ENCODE data around the gene STXBP6.

The STXBP6 gene

DNA sequence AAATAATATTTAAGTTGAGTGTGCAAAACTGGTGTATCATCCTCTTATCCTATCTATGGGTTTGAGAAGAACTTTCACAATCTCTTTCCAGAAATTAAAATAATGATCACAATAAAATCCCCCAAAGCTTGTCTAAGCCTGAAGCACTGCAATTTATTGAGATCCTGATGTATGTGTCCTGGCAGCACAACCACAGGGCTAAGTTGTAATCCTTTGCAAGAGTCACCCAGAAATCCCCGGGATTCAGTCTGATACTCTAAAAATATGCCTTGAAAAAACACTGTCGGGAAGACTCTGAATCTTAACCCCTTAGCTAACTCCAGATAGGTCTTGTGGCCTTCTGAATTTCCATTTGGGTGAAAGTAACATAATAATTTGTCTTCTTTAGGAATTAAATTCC is 40.3 kb upstream of the STXBP6 start:
- DNase-seq = no peak
- H3K27ac ChIP-seq (ENCODE audit: insufficient read depth in 1 of 2, low read depth in 1 of 2, low read length in 2 of 2, poor library complexity in 1 of 2, severe bottlenecking in 2 of 2) = no peak overlapping the region
- H3K36me3 ChIP-seq (ENCODE audit: control insufficient read depth in 4 of 4, insufficient read depth in 4 of 4, low read length in 3 of 4) = no peaks in the 10 kb centered on the region
- no peaks in the 10 kb centered on the region for H3K9me3 ChIP-seq (ENCODE audit: control extremely low read depth in 1 of 5, control insufficient read depth in 4 of 5, insufficient read depth in 2 of 5, low read depth in 1 of 5, low read length in 4 of 5)
- peaks cover 0 to 3% (median 0%) of the 10 kb centered on the region in 5 experiments for H3K27me3 ChIP-seq (replicated peaks in 2 of 5; ENCODE audit: control insufficient read depth in 4 of 5, insufficient read depth in 5 of 5, low read length in 4 of 5)
- ChIA-PET CTCF (no interaction called here), POLR2A (no interaction called here)
- WGBS (ENCODE audit: insufficient coverage) = no CpG with 5 or more reads among the region's 2 CpGs
- peaks cover 0 to 4% (median 1%) of the 10 kb centered on the region in 4 experiments for H3K4me1 ChIP-seq (ENCODE audit: control extremely low read depth in 1 of 4, control insufficient read depth in 4 of 4, insufficient read depth in 4 of 4, low read length in 3 of 4)
- H3K4me3 ChIP-seq (ENCODE audit: control insufficient read depth in 1 of 7, extremely low read depth in 1 of 7, insufficient read depth in 4 of 7, low read depth in 2 of 7, low read length in 6 of 7) = no peak overlapping the region

DNA sequence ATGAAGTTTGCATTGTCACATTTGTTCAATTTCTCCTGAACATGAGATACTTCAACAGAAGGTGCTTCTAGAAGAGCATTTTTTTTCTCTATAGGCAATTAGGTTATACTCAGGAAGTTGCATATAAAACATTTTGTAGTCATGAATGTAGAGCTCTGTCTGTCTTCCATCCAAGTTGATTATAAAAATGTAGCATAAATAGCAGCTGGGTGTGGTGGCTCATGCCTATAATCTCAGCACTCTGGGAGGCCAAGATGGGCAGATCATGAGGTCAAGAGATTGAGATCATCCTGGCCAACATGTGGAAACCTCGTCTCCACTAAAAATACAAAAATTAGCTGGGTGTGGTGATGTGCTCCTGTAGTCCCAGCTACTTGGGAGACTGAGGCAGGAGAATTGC is 39.5 kb upstream of the STXBP6 start:
- ChIA-PET POLR2A (interaction anchor here (0.7 kb wide), 1 partner anchor 150 kb away, joined by 3 read pairs; no protein-coding TSS in a partner anchor), CTCF (interaction anchor here (1.1 kb wide), 1 partner anchor 37 kb away, joined by 3 read pairs; no protein-coding TSS in a partner anchor)
- Histone ChIP-seq H3K9me3 (ENCODE audit: control extremely low read depth in 1 of 5, control insufficient read depth in 4 of 5, insufficient read depth in 2 of 5, low read depth in 1 of 5, low read length in 4 of 5) (no peaks in the 10 kb centered on the region), H3K27me3 (replicated peaks in 2 of 5; ENCODE audit: control insufficient read depth in 4 of 5, insufficient read depth in 5 of 5, low read length in 4 of 5) (peaks cover 0 to 3% (median 0%) of the 10 kb centered on the region in 5 experiments), H3K4me1 (ENCODE audit: control extremely low read depth in 1 of 4, control insufficient read depth in 4 of 4, insufficient read depth in 4 of 4, low read length in 3 of 4) (peaks cover 0 to 2% (median under 1%) of the 10 kb centered on the region in 4 experiments), H3K36me3 (ENCODE audit: control insufficient read depth in 4 of 4, insufficient read depth in 4 of 4, low read length in 3 of 4) (no peaks in the 10 kb centered on the region), H3K27ac (ENCODE audit: insufficient read depth in 1 of 2, low read depth in 1 of 2, low read length in 2 of 2, poor library complexity in 1 of 2, severe bottlenecking in 2 of 2) (no peak overlapping the region), H3K4me3 (ENCODE audit: control insufficient read depth in 1 of 7, extremely low read depth in 1 of 7, insufficient read depth in 4 of 7, low read depth in 2 of 7, low read length in 6 of 7) (no peak overlapping the region)
- no peak for DNase-seq
- no CpG with 5 or more reads among the region's 1 CpG for WGBS (ENCODE audit: insufficient coverage)

DNA sequence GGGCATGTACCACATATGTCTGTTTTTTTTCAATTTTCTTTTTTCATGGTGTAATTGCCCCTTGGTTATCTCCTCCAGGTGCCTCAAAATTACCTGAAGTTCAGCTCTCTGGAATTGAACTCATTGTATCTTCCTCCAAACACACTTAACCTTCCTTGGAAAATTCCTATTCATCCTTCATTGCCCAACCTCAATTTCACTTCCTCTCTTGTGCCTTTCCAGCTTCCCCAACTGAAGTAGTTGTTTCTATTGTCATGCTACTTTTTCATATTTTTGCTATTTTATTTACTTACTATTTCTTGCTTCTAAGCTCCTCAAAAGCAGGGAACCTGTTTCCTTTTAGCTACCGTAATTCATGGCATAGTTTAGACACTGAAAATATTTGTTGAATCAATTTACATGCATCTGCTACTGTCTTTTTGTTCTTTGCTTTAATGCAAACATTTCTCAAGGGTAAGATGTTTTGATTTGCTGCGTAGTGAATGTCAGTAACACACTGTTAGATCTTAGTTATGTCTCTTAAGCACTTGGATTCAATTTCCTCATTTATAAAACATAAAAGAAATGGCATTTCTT is 37.0 kb upstream of the STXBP6 start:
- no peak overlapping the region for H3K27ac ChIP-seq (ENCODE audit: insufficient read depth in 1 of 2, low read depth in 1 of 2, low read length in 2 of 2, poor library complexity in 1 of 2, severe bottlenecking in 2 of 2)
- H3K9me3 ChIP-seq (ENCODE audit: control extremely low read depth in 1 of 5, control insufficient read depth in 4 of 5, insufficient read depth in 2 of 5, low read depth in 1 of 5, low read length in 4 of 5) = no peaks in the 10 kb centered on the region
- ChIA-PET CTCF (no interaction called here), POLR2A (interaction anchor here (0.8 kb wide), 1 partner anchor 10 kb away, joined by 3 read pairs; no protein-coding TSS in a partner anchor)
- no peak for DNase-seq
- H3K4me1 ChIP-seq (ENCODE audit: control extremely low read depth in 1 of 4, control insufficient read depth in 4 of 4, insufficient read depth in 4 of 4, low read length in 3 of 4) = no peaks in the 10 kb centered on the region
- H3K4me3 ChIP-seq (ENCODE audit: control insufficient read depth in 1 of 7, extremely low read depth in 1 of 7, insufficient read depth in 4 of 7, low read depth in 2 of 7, low read length in 6 of 7) = no peak overlapping the region
- H3K27me3 ChIP-seq (replicated peaks in 2 of 5; ENCODE audit: control insufficient read depth in 4 of 5, insufficient read depth in 5 of 5, low read length in 4 of 5) = peaks cover 0 to 3% (median 0%) of the 10 kb centered on the region in 5 experiments
- no peaks in the 10 kb centered on the region for H3K36me3 ChIP-seq (ENCODE audit: control insufficient read depth in 4 of 4, insufficient read depth in 4 of 4, low read length in 3 of 4)
- WGBS (ENCODE audit: insufficient coverage) = no CpG with 5 or more reads among the region's 2 CpGs

DNA sequence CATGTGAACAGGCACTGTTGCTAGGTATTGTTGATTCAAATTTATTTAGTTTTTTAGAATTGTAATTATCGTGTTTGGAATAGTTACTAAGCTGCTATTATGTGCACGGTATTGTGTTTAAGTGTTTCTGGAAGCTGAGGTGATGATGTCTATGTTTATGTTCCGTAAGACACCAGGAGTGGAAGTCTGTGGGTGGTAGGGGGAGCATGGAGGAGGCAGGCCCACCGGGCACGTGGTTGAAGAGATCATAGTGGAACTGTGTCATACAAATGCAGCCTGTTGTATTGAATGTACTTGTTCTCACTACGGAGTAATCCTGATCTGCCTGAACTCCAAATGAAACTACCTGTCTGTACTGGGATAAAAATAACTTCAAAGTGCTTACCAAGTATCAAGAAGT is 36.1 kb upstream of the STXBP6 start:
- ChIA-PET CTCF (no interaction called here), POLR2A (no interaction called here)
- DNase-seq = no peak
- 91% methylated on average over 4 of the region's 6 CpGs for WGBS (ENCODE audit: insufficient coverage)
- H3K36me3 ChIP-seq (ENCODE audit: control insufficient read depth in 4 of 4, insufficient read depth in 4 of 4, low read length in 3 of 4) = no peaks in the 10 kb centered on the region
- no peak overlapping the region for H3K4me3 ChIP-seq (ENCODE audit: control insufficient read depth in 1 of 7, extremely low read depth in 1 of 7, insufficient read depth in 4 of 7, low read depth in 2 of 7, low read length in 6 of 7)
- no peaks in the 10 kb centered on the region for H3K4me1 ChIP-seq (ENCODE audit: control extremely low read depth in 1 of 4, control insufficient read depth in 4 of 4, insufficient read depth in 4 of 4, low read length in 3 of 4)
- no peaks in the 10 kb centered on the region for H3K9me3 ChIP-seq (ENCODE audit: control extremely low read depth in 1 of 5, control insufficient read depth in 4 of 5, insufficient read depth in 2 of 5, low read depth in 1 of 5, low read length in 4 of 5)
- H3K27me3 ChIP-seq (replicated peaks in 2 of 5; ENCODE audit: control insufficient read depth in 4 of 5, insufficient read depth in 5 of 5, low read length in 4 of 5) = peaks cover 0 to 3% (median 0%) of the 10 kb centered on the region in 5 experiments
- H3K27ac ChIP-seq (ENCODE audit: insufficient read depth in 1 of 2, low read depth in 1 of 2, low read length in 2 of 2, poor library complexity in 1 of 2, severe bottlenecking in 2 of 2) = no peak overlapping the region

DNA sequence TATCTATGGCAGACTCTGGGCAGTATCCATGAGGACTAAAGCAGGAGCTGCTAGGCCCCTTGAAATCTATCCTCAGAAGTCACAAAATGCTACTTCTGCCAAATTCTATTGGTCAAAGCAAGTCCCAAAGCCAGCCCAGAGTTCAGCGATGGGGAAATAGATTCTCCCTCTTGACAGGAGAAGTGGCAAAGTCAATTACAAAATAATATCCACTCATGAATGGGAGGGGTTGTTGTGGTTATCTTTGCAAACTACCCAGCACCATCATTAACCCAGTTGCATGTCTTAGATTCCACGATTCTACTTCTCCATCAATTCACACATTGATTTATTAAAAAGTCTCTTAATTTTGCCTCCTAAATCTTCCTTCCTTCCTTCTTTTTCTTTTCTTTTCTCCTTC is 30.7 kb upstream of the STXBP6 start:
- POLR2A ChIA-PET = no interaction called here
- H3K9me3 ChIP-seq (ENCODE audit: control extremely low read depth in 1 of 5, control insufficient read depth in 4 of 5, insufficient read depth in 2 of 5, low read depth in 1 of 5, low read length in 4 of 5) = peaks cover 0 to 4% (median 0%) of the 10 kb centered on the region in 5 experiments
- no peaks in the 10 kb centered on the region for H3K36me3 ChIP-seq (ENCODE audit: control insufficient read depth in 4 of 4, insufficient read depth in 4 of 4, low read length in 3 of 4)
- no peak overlapping the region for H3K4me3 ChIP-seq (ENCODE audit: control insufficient read depth in 1 of 7, extremely low read depth in 1 of 7, insufficient read depth in 4 of 7, low read depth in 2 of 7, low read length in 6 of 7)
- DNase-seq = no peak
- no peak overlapping the region for H3K27ac ChIP-seq (ENCODE audit: insufficient read depth in 1 of 2, low read depth in 1 of 2, low read length in 2 of 2, poor library complexity in 1 of 2, severe bottlenecking in 2 of 2)
- no peaks in the 10 kb centered on the region for H3K4me1 ChIP-seq (ENCODE audit: control extremely low read depth in 1 of 4, control insufficient read depth in 4 of 4, insufficient read depth in 4 of 4, low read length in 3 of 4)
- CTCF ChIA-PET = no interaction called here
- 94% methylated on average over 1 of the region's 2 CpGs for WGBS (ENCODE audit: insufficient coverage)
- no peaks in the 10 kb centered on the region for H3K27me3 ChIP-seq (replicated peaks in 2 of 5; ENCODE audit: control insufficient read depth in 4 of 5, insufficient read depth in 5 of 5, low read length in 4 of 5)

DNA sequence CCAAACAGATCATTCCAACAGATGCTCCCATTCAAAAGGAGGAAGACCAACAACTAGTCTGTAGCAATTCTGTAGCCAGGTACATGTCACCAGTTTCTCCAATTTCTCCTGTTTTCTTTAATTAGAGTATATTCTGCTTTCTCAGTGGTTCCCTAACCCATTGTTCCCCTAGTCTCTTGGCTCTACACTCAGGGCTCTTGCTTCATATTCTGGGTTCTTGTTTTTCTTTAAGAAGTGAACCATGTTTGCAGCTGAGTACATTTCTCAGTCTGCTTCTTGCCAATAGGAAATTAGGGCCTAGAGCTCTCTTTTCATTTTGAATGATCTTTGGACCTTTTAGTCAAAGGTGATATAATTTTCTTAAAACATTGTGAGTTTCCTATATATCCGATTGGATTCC is 29.4 kb upstream of the STXBP6 start:
- ChIA-PET POLR2A (no interaction called here), CTCF (interaction anchor here (1.1 kb wide), 1 partner anchor 24 kb away, joined by 3 read pairs; no protein-coding TSS in a partner anchor)
- DNase-seq = no peak
- no peak overlapping the region for H3K27ac ChIP-seq (ENCODE audit: insufficient read depth in 1 of 2, low read depth in 1 of 2, low read length in 2 of 2, poor library complexity in 1 of 2, severe bottlenecking in 2 of 2)
- no peaks in the 10 kb centered on the region for H3K27me3 ChIP-seq (replicated peaks in 2 of 5; ENCODE audit: control insufficient read depth in 4 of 5, insufficient read depth in 5 of 5, low read length in 4 of 5)
- WGBS (ENCODE audit: insufficient coverage) = no CpG with 5 or more reads among the region's 1 CpG
- H3K4me3 ChIP-seq (ENCODE audit: control insufficient read depth in 1 of 7, extremely low read depth in 1 of 7, insufficient read depth in 4 of 7, low read depth in 2 of 7, low read length in 6 of 7) = no peak overlapping the region
- peaks cover 0 to 4% (median 0%) of the 10 kb centered on the region in 5 experiments for H3K9me3 ChIP-seq (ENCODE audit: control extremely low read depth in 1 of 5, control insufficient read depth in 4 of 5, insufficient read depth in 2 of 5, low read depth in 1 of 5, low read length in 4 of 5)
- H3K36me3 ChIP-seq (ENCODE audit: control insufficient read depth in 4 of 4, insufficient read depth in 4 of 4, low read length in 3 of 4) = no peaks in the 10 kb centered on the region
- H3K4me1 ChIP-seq (ENCODE audit: control extremely low read depth in 1 of 4, control insufficient read depth in 4 of 4, insufficient read depth in 4 of 4, low read length in 3 of 4) = no peaks in the 10 kb centered on the region

DNA sequence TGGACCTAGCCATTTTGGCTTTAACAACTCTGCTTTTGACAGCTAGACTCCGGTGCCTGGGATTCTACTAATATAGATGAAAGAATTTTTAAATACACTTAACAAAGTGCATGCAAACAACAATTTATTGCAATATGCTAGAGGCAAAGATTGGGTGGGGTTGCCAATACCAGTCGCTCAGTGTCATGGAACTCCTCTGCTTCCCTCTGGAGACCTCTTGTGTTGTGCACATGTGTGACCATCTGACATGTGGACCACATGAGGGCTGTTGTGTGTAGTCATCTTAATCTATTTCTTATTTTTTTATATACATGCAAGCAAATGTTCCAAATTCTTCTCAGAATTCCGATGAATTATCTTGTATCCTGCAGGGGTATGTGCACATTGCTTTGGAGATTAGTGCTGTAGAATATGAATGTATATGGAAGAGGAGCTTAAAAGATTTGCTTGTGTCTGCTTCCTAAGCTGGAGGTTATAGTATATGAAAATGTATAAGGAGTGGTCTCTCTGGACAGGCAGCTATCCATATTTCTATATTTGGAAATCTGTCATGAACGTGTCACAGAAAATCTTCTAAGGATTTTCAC is 24.2 kb upstream of the STXBP6 start:
- Histone ChIP-seq H3K4me1 (ENCODE audit: control extremely low read depth in 1 of 4, control insufficient read depth in 4 of 4, insufficient read depth in 4 of 4, low read length in 3 of 4) (no peaks in the 10 kb centered on the region), H3K27ac (ENCODE audit: insufficient read depth in 1 of 2, low read depth in 1 of 2, low read length in 2 of 2, poor library complexity in 1 of 2, severe bottlenecking in 2 of 2) (no peak overlapping the region), H3K9me3 (ENCODE audit: control extremely low read depth in 1 of 5, control insufficient read depth in 4 of 5, insufficient read depth in 2 of 5, low read depth in 1 of 5, low read length in 4 of 5) (peaks cover 0 to 4% (median 0%) of the 10 kb centered on the region in 5 experiments), H3K27me3 (replicated peaks in 2 of 5; ENCODE audit: control insufficient read depth in 4 of 5, insufficient read depth in 5 of 5, low read length in 4 of 5) (peaks cover 0 to 6% (median 0%) of the 10 kb centered on the region in 5 experiments), H3K4me3 (ENCODE audit: control insufficient read depth in 1 of 7, extremely low read depth in 1 of 7, insufficient read depth in 4 of 7, low read depth in 2 of 7, low read length in 6 of 7) (no peak overlapping the region), H3K36me3 (ENCODE audit: control insufficient read depth in 4 of 4, insufficient read depth in 4 of 4, low read length in 3 of 4) (no peaks in the 10 kb centered on the region)
- WGBS (ENCODE audit: insufficient coverage) = 92% methylated on average over 2 of the region's 4 CpGs
- ChIA-PET POLR2A (no interaction called here), CTCF (no interaction called here)
- DNase-seq = no peak
